H1 (cell line): ENCODE data around the gene MAGI2. TPM values are rescaled to one million over a fixed set of nuclear protein-coding genes. Genes with fewer than 3 reads are reported as not detected.

Experiments used
- CTCF ChIA-PET: fragments of 300-600 bp; sonication (Branson Sonifier 250); formaldehyde crosslinking; loops from one replicate; lab custom pipeline; 2021; ENCODE audit not compliant: partially characterized antibody; lab: Charles Lee
- POLR2A ChIA-PET: fragments of 300-600 bp; sonication (Branson Sonifier 250); formaldehyde crosslinking; loops from one replicate; lab custom pipeline; 2021; ENCODE audit warnings: inconsistent platforms; ENCODE audit not compliant: partially characterized antibody; lab: Charles Lee
- DNase-seq, 2 experiments: peaks; one replicate each; pipeline versions ENCODE4 v3.0.0 to v3.0.0-alpha.2; 2010 to 2022; ENCODE audit warnings: low spot score in 2 of 2, low read depth in 1 of 2, mixed read lengths in 1 of 2
- FAIRE-seq: peaks from 2 replicates; lab custom pipeline; 2011; peaks lifted over from hg19 to GRCh38; lab: Jason Lieb, UNC
- H2AFZ ChIP-seq: 2 replicates; pipeline ENCODE4 v1.8.1; 2012; ENCODE audit warnings: low read length, inconsistent platforms
- H2AK5ac ChIP-seq: 2 replicates; pipeline ENCODE4 v1.6.1; 2013; ENCODE audit warnings: low read depth, low read length
- H2BK120ac ChIP-seq: replicated peaks from 2 replicates; pipeline ENCODE3; 2013; ENCODE audit warnings: low read depth, low read length, inconsistent platforms
- H2BK12ac ChIP-seq: 2 replicates; pipeline ENCODE4 v1.6.1; 2013; ENCODE audit warnings: low read depth, low read length
- H2BK15ac ChIP-seq: 2 replicates; pipeline ENCODE4 v1.6.1; 2013; ENCODE audit warnings: low read length
- H2BK20ac ChIP-seq: 2 replicates; pipeline ENCODE4 v1.6.1; 2013; ENCODE audit warnings: low read length
- H2BK5ac ChIP-seq: 2 replicates; pipeline ENCODE4 v1.6.1; 2013; ENCODE audit warnings: low read depth, low read length
- H3K14ac ChIP-seq: 2 replicates; pipeline ENCODE4 v1.6.1; 2013; ENCODE audit warnings: inconsistent platforms; ENCODE audit not compliant: insufficient read length
- H3K18ac ChIP-seq: 2 replicates; pipeline ENCODE4 v1.6.1; 2013; ENCODE audit warnings: low read length; ENCODE audit errors: extremely low read depth
- H3K23ac ChIP-seq: 2 replicates; pipeline ENCODE4 v1.6.1; 2013; ENCODE audit warnings: inconsistent platforms; ENCODE audit not compliant: insufficient read length
- H3K23me2 ChIP-seq: 2 replicates; pipeline ENCODE4 v1.6.1; 2013; ENCODE audit warnings: low read depth, low read length
- H3K27ac ChIP-seq: 2 replicates; pipeline ENCODE4 v1.6.1; 2011; ENCODE audit warnings: low read depth, low read length, inconsistent platforms
- H3K27me3 ChIP-seq, 4 experiments: replicated peaks in 1 of 4; 1 replicate in 1 of 4; 2 replicates in 3 of 4; pipeline versions ENCODE4 v1.6.1 to v1.8.1; 2011 to 2013; ENCODE audit warnings: low read length in 3 of 4, mild to moderate bottlenecking in 3 of 4, inconsistent platforms in 2 of 4, mixed read lengths in 2 of 4, moderate library complexity in 1 of 4; ENCODE audit not compliant: control insufficient read depth in 3 of 4, insufficient read depth in 3 of 4; ENCODE audit errors: extremely low read depth in 1 of 4
- H3K36me3 ChIP-seq, 4 experiments: 2 replicates each; pipeline versions ENCODE4 v1.6.1 to v1.8.1; 2011 to 2013; ENCODE audit warnings: mild to moderate bottlenecking in 4 of 4, low read length in 3 of 4, moderate library complexity in 2 of 4, control low read depth in 1 of 4, inconsistent platforms in 1 of 4; ENCODE audit not compliant: insufficient read depth in 4 of 4, control insufficient read depth in 2 of 4
- H3K4ac ChIP-seq: replicated peaks from 2 replicates; pipeline ENCODE3; 2013; ENCODE audit warnings: low read length, low read depth, mixed read lengths, inconsistent platforms; ENCODE audit not compliant: insufficient read length
- H3K4me1 ChIP-seq, 4 experiments: replicated peaks in 1 of 4; 1 replicate in 1 of 4; 2 replicates in 3 of 4; pipeline versions ENCODE4 v1.6.1 to v1.8.1; 2011 to 2013; ENCODE audit warnings: low read length in 3 of 4, inconsistent platforms in 2 of 4, mixed read lengths in 1 of 4; ENCODE audit not compliant: insufficient read depth in 4 of 4, control insufficient read depth in 3 of 4
- H3K4me2 ChIP-seq, 2 experiments: 2 replicates each; pipeline versions ENCODE4 v1.6.1 to v1.8.1; 2011 to 2013; ENCODE audit warnings: low read depth in 2 of 2, low read length in 2 of 2, control low read depth in 1 of 2, inconsistent platforms in 1 of 2, mild to moderate bottlenecking in 1 of 2; ENCODE audit not compliant: insufficient read depth in 1 of 2
- H3K4me3 ChIP-seq, 4 experiments: fragments of 200-600, 300-600 bp in 1 of 4; sonication (generic), shearing (Covaris generic), sonication (Bioruptor Twin) in 1 of 4; 2 replicates each; pipeline versions ENCODE4 v1.5.1 to v1.8.1; 2011 to 2016; ENCODE audit warnings: low read length in 4 of 4, low read depth in 3 of 4, control low read depth in 2 of 4, inconsistent platforms in 2 of 4, mild to moderate bottlenecking in 2 of 4, mixed read lengths in 1 of 4, moderate library complexity in 1 of 4; ENCODE audit not compliant: insufficient read depth in 2 of 4; ENCODE audit errors: extremely low read depth in 1 of 4
- H3K56ac ChIP-seq: replicated peaks from 2 replicates; pipeline ENCODE3; 2013; ENCODE audit warnings: low read depth, mild to moderate bottlenecking, mixed read lengths, low read length, inconsistent platforms; ENCODE audit not compliant: insufficient read length
- H3K79me1 ChIP-seq: 2 replicates; pipeline ENCODE4 v1.6.1; 2013; ENCODE audit warnings: low read depth, low read length, control low read depth
- H3K79me2 ChIP-seq, 2 experiments: 2 replicates each; pipeline versions ENCODE4 v1.6.1 to v1.8.1; 2012 to 2013; ENCODE audit warnings: low read length in 2 of 2, mild to moderate bottlenecking in 2 of 2, inconsistent platforms in 1 of 2; ENCODE audit not compliant: insufficient read depth in 2 of 2, control insufficient read depth in 1 of 2
- H3K9ac ChIP-seq, 4 experiments: replicated peaks in 1 of 4; 1 replicate in 1 of 4; 2 replicates in 3 of 4; pipeline versions ENCODE4 v1.6.1 to v1.8.1; 2011 to 2013; ENCODE audit warnings: low read depth in 3 of 4, low read length in 3 of 4, control low read depth in 2 of 4, mild to moderate bottlenecking in 2 of 4, moderate library complexity in 2 of 4, inconsistent platforms in 1 of 4; ENCODE audit errors: extremely low read depth in 1 of 4
- H3K9me3 ChIP-seq, 2 experiments: 2 replicates each; pipeline versions ENCODE4 v1.6.1 to v1.8.1; 2012 to 2013; ENCODE audit warnings: mild to moderate bottlenecking in 2 of 2, moderate library complexity in 2 of 2, control low read depth in 1 of 2, inconsistent platforms in 1 of 2, low read depth in 1 of 2, low read length in 1 of 2, mixed read lengths in 1 of 2; ENCODE audit not compliant: insufficient read depth in 2 of 2
- H4K20me1 ChIP-seq, 2 experiments: replicated peaks in 1 of 2; 2 replicates each; pipeline versions ENCODE3 to v1.8.1; 2011 to 2013; ENCODE audit warnings: inconsistent platforms in 2 of 2, low read length in 2 of 2, mild to moderate bottlenecking in 1 of 2; ENCODE audit not compliant: insufficient read depth in 2 of 2, control insufficient read depth in 1 of 2
- H4K5ac ChIP-seq: 2 replicates; pipeline ENCODE4 v1.6.1; 2013; ENCODE audit warnings: low read length, low read depth, mixed read lengths, inconsistent platforms; ENCODE audit not compliant: insufficient read length
- H4K8ac ChIP-seq: 2 replicates; pipeline ENCODE4 v1.8.0; 2013; ENCODE audit warnings: mild to moderate bottlenecking, moderate library complexity, low read length, inconsistent platforms; ENCODE audit not compliant: insufficient read depth; ENCODE audit errors: extremely low read depth
- H4K91ac ChIP-seq: replicated peaks from 2 replicates; pipeline ENCODE3; 2013; ENCODE audit warnings: low read length, mixed read lengths, inconsistent platforms; ENCODE audit not compliant: insufficient read length
- BCL11A ChIP-seq, 2 experiments: IDR thresholded peaks; one replicate each; pipeline ENCODE4 v1.6.1; 2011; ENCODE audit warnings: low read depth in 2 of 2, low read length in 2 of 2, mild to moderate bottlenecking in 2 of 2
- CHD1 ChIP-seq: IDR thresholded peaks from 2 replicates; pipeline ENCODE4 v1.6.1; 2012; ENCODE audit warnings: low read depth, low read length, improper control_type of control experiment
- CHD2 ChIP-seq: IDR thresholded peaks from 2 replicates; pipeline ENCODE4 v1.6.1; 2012; ENCODE audit warnings: low read length, improper control_type of control experiment
- RFX5 ChIP-seq: IDR thresholded peaks from 2 replicates; pipeline ENCODE4 v1.6.1; 2011; ENCODE audit warnings: low read depth, low read length, improper control_type of control experiment, borderline replicate concordance
- SP4 ChIP-seq: IDR thresholded peaks from 2 replicates; pipeline ENCODE4 v1.6.1; 2012; ENCODE audit warnings: low read length, inconsistent platforms
- TAF1 ChIP-seq: IDR thresholded peaks from 2 replicates; pipeline ENCODE4 v1.6.1; 2011; ENCODE audit warnings: mild to moderate bottlenecking, low read depth, low read length
- WGBS, 2 experiments: shearing (Covaris generic) in 1 of 2; methylation state at CpG; one replicate each; pipeline versions ENCODE4 v1.1.6 to v1.1.7; 2013 to 2015; ENCODE audit warnings: low lambda C conversion rate in 2 of 2, mixed read lengths in 2 of 2, inconsistent platforms in 1 of 2, low coverage in 1 of 2, missing lambda C conversion rate in 1 of 2; ENCODE audit not compliant: insufficient replicate concordance in 2 of 2, insufficient coverage in 1 of 2, insufficient read length in 1 of 2; ENCODE audit errors: extremely low coverage in 1 of 2, missing lambda C conversion rate in 1 of 2; 5-methylcytosine and 5-hydroxymethylcytosine counted together
- polyA plus RNA-seq, 7 experiments: library from polyadenylated mRNA; depleted of rRNA in 3 of 7; stranded (reverse) in 5 of 7; unstranded in 2 of 7; fragments of >200 nt in 5 of 7; fragments of 200-250 nt in 2 of 7; gene quantifications; 1 replicate in 5 of 7; 2 replicates in 1 of 7; 4 replicates in 1 of 7; pipeline versions ENCODE4 v1.2.1 to v1.2.3, GENCODE V29; 2011 to 2013; ENCODE audit warnings: missing spikeins in 2 of 7, mixed read lengths in 2 of 7
- total RNA-seq: library from RNA; stranded (reverse); fragmentation: NEBNext Ultra II Directional; extraction: Animal tissue kit (Norgen Biotek cat#: 25700); gene quantifications from 2 replicates; pipeline ENCODE4 v1.2.1, GENCODE V29; 2021
- TF ChIP-seq, protein P1 (sequence below): IDR thresholded peaks from 2 replicates; pipeline ENCODE4 v1.6.1; 2012; ENCODE audit warnings: inconsistent platforms
- TF ChIP-seq, protein P2 (sequence below), 3 experiments: IDR thresholded peaks; 1 replicate in 2 of 3; 2 replicates in 1 of 3; pipeline versions ENCODE4 v1.5.1 to v1.6.1; 2011; ENCODE audit warnings: low read length in 3 of 3, mild to moderate bottlenecking in 3 of 3, inconsistent platforms in 2 of 3, low read depth in 1 of 3, moderate library complexity in 1 of 3; ENCODE audit not compliant: insufficient read depth in 1 of 3; ENCODE audit errors: control extremely low read depth in 1 of 3

Gene MAGI2
- total and polyA plus RNA-seq, 2 of the 8 experiments (the other 6 are each of a cell fraction or from before 2014, with no cell fraction given) = 6.0 to 27.3 TPM

DNA sequence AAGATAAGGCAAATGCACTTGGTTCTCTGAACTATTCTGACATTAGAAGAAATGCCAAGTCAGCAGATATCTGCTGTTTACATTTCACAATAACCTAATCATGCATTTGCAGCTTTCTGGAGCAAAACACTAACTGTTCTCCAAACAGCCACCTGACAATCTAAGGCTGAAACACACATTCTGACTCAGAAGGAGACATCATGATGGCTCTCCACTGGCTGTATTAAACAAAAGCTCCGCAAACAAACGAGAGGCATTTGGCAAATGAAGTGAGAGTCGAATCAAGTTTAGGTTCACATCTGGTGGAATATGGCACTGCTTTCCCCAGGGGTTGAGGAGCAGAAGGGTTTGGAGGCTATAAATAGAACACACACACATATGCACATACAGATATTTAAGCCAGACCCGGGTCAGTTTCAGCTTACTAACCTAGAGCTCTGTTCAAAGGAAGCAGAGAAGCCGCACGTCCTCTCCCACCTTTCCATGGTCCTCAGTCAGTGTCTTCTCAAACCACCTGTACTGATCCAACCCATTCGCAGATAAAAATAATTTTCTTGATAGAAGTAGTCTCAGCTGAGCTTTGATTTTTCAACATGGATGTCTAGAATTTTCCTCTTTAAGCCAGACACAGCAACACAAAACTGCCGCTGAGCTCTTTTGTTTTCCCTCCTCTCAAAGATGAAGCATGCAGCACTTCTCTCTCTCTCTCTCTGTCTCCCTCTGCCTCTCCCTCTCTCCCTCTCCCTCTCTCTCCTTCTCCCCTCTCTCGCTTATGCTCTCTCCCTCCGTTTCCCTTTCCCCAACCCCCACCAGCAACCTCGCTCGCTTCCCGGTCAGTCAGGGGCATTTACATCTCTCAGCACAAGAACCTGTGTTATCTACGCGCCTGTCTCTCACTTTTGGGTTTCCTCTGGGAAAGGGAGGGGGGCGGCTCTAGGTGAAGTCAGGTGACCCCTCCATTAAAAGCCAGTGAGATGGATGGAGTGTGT, 682.8 kb downstream of the MAGI2 start:
- peak overlapping the region; percentile 75 to 94 (median 81) for H3K4me3 ChIP-seq
- H2BK20ac ChIP-seq = no peak overlapping the region
- peak; percentile 29 to 66 for DNase-seq
- no peak overlapping the region; the same call in 1 of the 2 replicates for H3K27ac ChIP-seq
- H4K91ac ChIP-seq = no peak overlapping the region
- H2AFZ ChIP-seq = peak overlapping the region; percentile 67
- no peak overlapping the region for H3K4ac ChIP-seq
- peaks cover 14% of the 10 kb centered on the region for H3K23me2 ChIP-seq
- H2AK5ac ChIP-seq = no peak overlapping the region
- no peaks in the 10 kb centered on the region for H3K27me3 ChIP-seq
- H3K36me3 ChIP-seq = no peaks in the 10 kb centered on the region
- H3K23ac ChIP-seq = no peak overlapping the region
- peak overlapping the region; percentile 90; the same call in 1 of the 2 replicates for H2BK15ac ChIP-seq
- no peaks in the 10 kb centered on the region for H4K20me1 ChIP-seq
- H2BK12ac ChIP-seq = peak overlapping the region; percentile 61; the same call in 1 of the 2 replicates
- 2% methylated on average over 16 of the region's 16 CpGs; no CpG with 5 or more reads in 1 of the 2 experiments for WGBS, 2 experiments
- H3K4me2 ChIP-seq = peak overlapping the region; percentile 80 to 93
- H3K14ac ChIP-seq = no peak overlapping the region
- peak overlapping the region; percentile 46 to 83 (median 70); a peak in 6 of 7 replicates for H3K9ac ChIP-seq
- peak overlapping the region; percentile 68 for H3K18ac ChIP-seq
- no peak overlapping the region for H4K5ac ChIP-seq
- H2BK120ac ChIP-seq = no peak overlapping the region
- H4K8ac ChIP-seq = no peak overlapping the region
- no peaks in the 10 kb centered on the region for H3K9me3 ChIP-seq
- POLR2A ChIA-PET = interaction anchor here (0.6 to 1.8 kb wide), 2 partner anchors 9 to 392 kb away, joined by 3 to 5 read pairs; no protein-coding TSS in a partner anchor
- no peak overlapping the region for H3K56ac ChIP-seq
- H3K79me2 ChIP-seq = peaks cover 4 to 52% of the 10 kb centered on the region in 2 experiments; a peak in 3 of 4 replicates
- peaks cover 2% of the 10 kb centered on the region; the same call in 1 of the 2 replicates for H3K79me1 ChIP-seq
- peaks cover 0 to 9% (median 3%) of the 10 kb centered on the region in 4 experiments; a peak in 5 of 7 replicates for H3K4me1 ChIP-seq
- FAIRE-seq = peak; percentile 55
- peak overlapping the region; percentile 62; the same call in 1 of the 2 replicates for H2BK5ac ChIP-seq
- CTCF ChIA-PET = interaction anchor here (0.6 to 1.6 kb wide), 4 partner anchors 15 to 190 kb away, joined by 3 to 4 read pairs (median 4); no protein-coding TSS in a partner anchor
- TF ChIP-seq, protein P1, sequence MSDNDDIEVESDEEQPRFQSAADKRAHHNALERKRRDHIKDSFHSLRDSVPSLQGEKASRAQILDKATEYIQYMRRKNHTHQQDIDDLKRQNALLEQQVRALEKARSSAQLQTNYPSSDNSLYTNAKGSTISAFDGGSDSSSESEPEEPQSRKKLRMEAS = peak; percentile 66
- TF ChIP-seq, protein P2, sequence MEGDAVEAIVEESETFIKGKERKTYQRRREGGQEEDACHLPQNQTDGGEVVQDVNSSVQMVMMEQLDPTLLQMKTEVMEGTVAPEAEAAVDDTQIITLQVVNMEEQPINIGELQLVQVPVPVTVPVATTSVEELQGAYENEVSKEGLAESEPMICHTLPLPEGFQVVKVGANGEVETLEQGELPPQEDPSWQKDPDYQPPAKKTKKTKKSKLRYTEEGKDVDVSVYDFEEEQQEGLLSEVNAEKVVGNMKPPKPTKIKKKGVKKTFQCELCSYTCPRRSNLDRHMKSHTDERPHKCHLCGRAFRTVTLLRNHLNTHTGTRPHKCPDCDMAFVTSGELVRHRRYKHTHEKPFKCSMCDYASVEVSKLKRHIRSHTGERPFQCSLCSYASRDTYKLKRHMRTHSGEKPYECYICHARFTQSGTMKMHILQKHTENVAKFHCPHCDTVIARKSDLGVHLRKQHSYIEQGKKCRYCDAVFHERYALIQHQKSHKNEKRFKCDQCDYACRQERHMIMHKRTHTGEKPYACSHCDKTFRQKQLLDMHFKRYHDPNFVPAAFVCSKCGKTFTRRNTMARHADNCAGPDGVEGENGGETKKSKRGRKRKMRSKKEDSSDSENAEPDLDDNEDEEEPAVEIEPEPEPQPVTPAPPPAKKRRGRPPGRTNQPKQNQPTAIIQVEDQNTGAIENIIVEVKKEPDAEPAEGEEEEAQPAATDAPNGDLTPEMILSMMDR (IDR thresholded peaks at IDR 0.05; ENCODE audit: control extremely low read depth in 1 of 3, insufficient read depth in 1 of 3, low read depth in 1 of 3, low read length in 3 of 3) = no peak
- TF ChIP-seq SP4 = no peak
- TF ChIP-seq BCL11A (IDR thresholded peaks at IDR 0.05; ENCODE audit: low read depth in 2 of 2, low read length in 2 of 2) = no peak
- no peak for TF ChIP-seq CHD1
- 0 out of 2 replicates have a peak, but pooled peaks have one; percentile 27 for TF ChIP-seq CHD2
- TF ChIP-seq TAF1 = peak; percentile 56
- no peak for TF ChIP-seq RFX5
